HG03565 (cell line): ENCODE data around the gene MDP1.
"Not testable (repeated sequence)": the region's sequence is repeated elsewhere in the genome, so short reads cannot be mapped to it uniquely, and the experiment has no call there.

ENCODE experiments used
- ATAC-seq: cut with Tn5 transposase; IDR thresholded peaks from one replicate; pipeline ENCODE4 v1.9.1; 2021; ENCODE audit warnings: mild to moderate bottlenecking, moderate library complexity; ENCODE audit not compliant: unreplicated experiment

The MDP1 gene

GRCh38 chr14:24202538-24202937, 13.3 kb downstream of the MDP1 start:
- ATAC-seq = not testable (repeated sequence)

- no peak for ATAC-seq
These were observed 16.9 kb downstream of the MDP1 start for GRCh38 chr14:24198814-24199524.

GRCh38 chr14:24197056-24197450, 18.8 kb downstream of the MDP1 start:
- ATAC-seq = no peak

- peak; percentile 2 for ATAC-seq
These were observed 19.5 kb downstream of the MDP1 start for GRCh38 chr14:24196071-24197055.

- ATAC-seq = peak; percentile 72
These were observed 20.4 kb downstream of the MDP1 start, which contains the start of gene TM9SF1 for GRCh38 chr14:24195186-24196070. Gene TM9SF1 (minus strand): TSS chr14:24195441. CDS start chr14:24195019, 422 bp downstream.

GRCh38 chr14:24194873-24195185, 21.0 kb downstream of the MDP1 start:
- ATAC-seq = no peak

- ATAC-seq = no peak
These were observed 21.5 kb downstream of the MDP1 start for GRCh38 chr14:24194186-24194872.

- ATAC-seq = no peak
These were observed 22.9 kb downstream of the MDP1 start for GRCh38 chr14:24192933-24193332.

- ATAC-seq = no peak
These were observed 25.4 kb downstream of the MDP1 start for GRCh38 chr14:24190416-24190815.

GRCh38 chr14:24189460-24189859, 26.4 kb downstream of the MDP1 start:
- ATAC-seq = no peak

GRCh38 chr14:24189059-24189375, 26.8 kb downstream of the MDP1 start:
- no peak for ATAC-seq

- ATAC-seq = peak; percentile 88
These were observed 27.4 kb downstream of the MDP1 start, which contains the start of gene IPO4 for GRCh38 chr14:24188251-24189058. Gene IPO4 (minus strand): TSS chr14:24188816. CDS start chr14:24188787, 29 bp downstream.

- ATAC-seq = no peak
These were observed 28.3 kb downstream of the MDP1 start for GRCh38 chr14:24187539-24187915.

GRCh38 chr14:24186831-24187538, 28.9 kb downstream of the MDP1 start:
- ATAC-seq = no peak

GRCh38 chr14:24185741-24186140, 30.1 kb downstream of the MDP1 start:
- no peak for ATAC-seq

- ATAC-seq = no peak
These were observed 30.8 kb downstream of the MDP1 start for GRCh38 chr14:24185026-24185425.

- no peak for ATAC-seq
These were observed 31.5 kb downstream of the MDP1 start for GRCh38 chr14:24184104-24184970.

GRCh38 chr14:24183014-24183481, 32.8 kb downstream of the MDP1 start:
- no peak for ATAC-seq
